ENCODE data around the gene ZNF236.

GRCh38 chr18:77006305-77007175 lies 184.2 kb downstream of the ZNF236 start:
- no peak for TF ChIP-seq CTCF (IDR thresholded peaks at IDR 0.05)
- no peak for TF ChIP-seq POLR2A (IDR thresholded peaks at IDR 0.05)
